GM21737 (cell line): ENCODE data around the gene EIF4A2.

Experiments used
- ATAC-seq: cut with Tn5 transposase; IDR thresholded peaks from one replicate; pipeline ENCODE4 v1.9.1; 2021; ENCODE audit warnings: mild to moderate bottlenecking, moderate library complexity; ENCODE audit not compliant: unreplicated experiment

Gene EIF4A2

GRCh38 chr3:186783058-186783730 lies at the start of gene EIF4A2:
TSS of gene EIF4A2 (plus strand) at chr3:186783577. CDS start at chr3:186783611, 34 bp downstream.
- ATAC-seq, result peak; percentile 64

GRCh38 chr3:186742618-186743380 lies 40.6 kb upstream of the EIF4A2 start:
- ATAC-seq, result no peak

GRCh38 chr3:186743666-186744065 lies 39.7 kb upstream of the EIF4A2 start:
- ATAC-seq, result no peak

GRCh38 chr3:186746008-186746407 lies 37.4 kb upstream of the EIF4A2 start:
- no peak for ATAC-seq

GRCh38 chr3:186750316-186750715 lies 33.1 kb upstream of the EIF4A2 start:
- ATAC-seq, result no peak

- ATAC-seq, result no peak
These were observed 31.9 kb upstream of the EIF4A2 start for GRCh38 chr3:186751480-186751879.

GRCh38 chr3:186754006-186754405 lies 29.4 kb upstream of the EIF4A2 start:
- ATAC-seq, result no peak

GRCh38 chr3:186754871-186755270 lies 28.5 kb upstream of the EIF4A2 start:
- ATAC-seq, result no peak

- no peak for ATAC-seq
These were observed 26.2 kb upstream of the EIF4A2 start for GRCh38 chr3:186757214-186757613.

- ATAC-seq, result no peak
These were observed 25.6 kb upstream of the EIF4A2 start for GRCh38 chr3:186757686-186758220.

- no peak for ATAC-seq
These were observed 24.0 kb upstream of the EIF4A2 start for GRCh38 chr3:186759231-186759930.

- no peak for ATAC-seq
These were observed 23.1 kb upstream of the EIF4A2 start for GRCh38 chr3:186760141-186760833.

- ATAC-seq, result no peak
These were observed 22.4 kb upstream of the EIF4A2 start for GRCh38 chr3:186760897-186761447.

- ATAC-seq, result no peak
These were observed 11.1 kb upstream of the EIF4A2 start for GRCh38 chr3:186772281-186772694.

GRCh38 chr3:186772701-186773417 lies 10.5 kb upstream of the EIF4A2 start:
- peak; percentile 93 for ATAC-seq

- no peak for ATAC-seq
These were observed 7.4 kb upstream of the EIF4A2 start for GRCh38 chr3:186775999-186776398.

GRCh38 chr3:186779204-186779603 lies 4.2 kb upstream of the EIF4A2 start:
- no peak for ATAC-seq

GRCh38 chr3:186782542-186783057 lies 777 bp upstream of the EIF4A2 start:
- ATAC-seq, result no peak

- ATAC-seq, result peak; percentile 66
These were observed 546 bp downstream of the EIF4A2 start for GRCh38 chr3:186783731-186784515.
